Measurements from ENCODE around the gene CFAP52. TPM values are rescaled to one million over a fixed set of nuclear protein-coding genes. Genes with fewer than 3 reads are reported as not detected.
A peak's percentile ranks its signal among the peaks of the same experiment; 100 is the strongest.

The CFAP52 gene, protein sequence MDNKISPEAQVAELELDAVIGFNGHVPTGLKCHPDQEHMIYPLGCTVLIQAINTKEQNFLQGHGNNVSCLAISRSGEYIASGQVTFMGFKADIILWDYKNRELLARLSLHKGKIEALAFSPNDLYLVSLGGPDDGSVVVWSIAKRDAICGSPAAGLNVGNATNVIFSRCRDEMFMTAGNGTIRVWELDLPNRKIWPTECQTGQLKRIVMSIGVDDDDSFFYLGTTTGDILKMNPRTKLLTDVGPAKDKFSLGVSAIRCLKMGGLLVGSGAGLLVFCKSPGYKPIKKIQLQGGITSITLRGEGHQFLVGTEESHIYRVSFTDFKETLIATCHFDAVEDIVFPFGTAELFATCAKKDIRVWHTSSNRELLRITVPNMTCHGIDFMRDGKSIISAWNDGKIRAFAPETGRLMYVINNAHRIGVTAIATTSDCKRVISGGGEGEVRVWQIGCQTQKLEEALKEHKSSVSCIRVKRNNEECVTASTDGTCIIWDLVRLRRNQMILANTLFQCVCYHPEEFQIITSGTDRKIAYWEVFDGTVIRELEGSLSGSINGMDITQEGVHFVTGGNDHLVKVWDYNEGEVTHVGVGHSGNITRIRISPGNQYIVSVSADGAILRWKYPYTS
- total RNA-seq, result 10 to 100 TPM in 1 of 2 donors, 1 to 10 TPM in 1; 7.5 to 26.7 TPM
- 10 to 100 TPM; 14.1 to 19.3 TPM for polyA plus RNA-seq (ENCODE audit: insufficient read length in 2 of 2)
- long read RNA-seq, donor 1, partial matches to known transcripts, result 0 of 1 reads
- long read RNA-seq, donor 1, other reads (novel, unspliced or antisense), result 0 of 1 reads
- long read RNA-seq, donor 2, result 0 reads
- long read RNA-seq, donor 3, partial matches to known transcripts, result 0 of 2 reads
- long read RNA-seq, donor 3, other reads (novel, unspliced or antisense), result 0 of 2 reads
- long read RNA-seq, donor 4, partial matches to known transcripts, result 0 of 2 reads
- long read RNA-seq, donor 4, other reads (novel, unspliced or antisense), result 0 of 2 reads

DNA sequence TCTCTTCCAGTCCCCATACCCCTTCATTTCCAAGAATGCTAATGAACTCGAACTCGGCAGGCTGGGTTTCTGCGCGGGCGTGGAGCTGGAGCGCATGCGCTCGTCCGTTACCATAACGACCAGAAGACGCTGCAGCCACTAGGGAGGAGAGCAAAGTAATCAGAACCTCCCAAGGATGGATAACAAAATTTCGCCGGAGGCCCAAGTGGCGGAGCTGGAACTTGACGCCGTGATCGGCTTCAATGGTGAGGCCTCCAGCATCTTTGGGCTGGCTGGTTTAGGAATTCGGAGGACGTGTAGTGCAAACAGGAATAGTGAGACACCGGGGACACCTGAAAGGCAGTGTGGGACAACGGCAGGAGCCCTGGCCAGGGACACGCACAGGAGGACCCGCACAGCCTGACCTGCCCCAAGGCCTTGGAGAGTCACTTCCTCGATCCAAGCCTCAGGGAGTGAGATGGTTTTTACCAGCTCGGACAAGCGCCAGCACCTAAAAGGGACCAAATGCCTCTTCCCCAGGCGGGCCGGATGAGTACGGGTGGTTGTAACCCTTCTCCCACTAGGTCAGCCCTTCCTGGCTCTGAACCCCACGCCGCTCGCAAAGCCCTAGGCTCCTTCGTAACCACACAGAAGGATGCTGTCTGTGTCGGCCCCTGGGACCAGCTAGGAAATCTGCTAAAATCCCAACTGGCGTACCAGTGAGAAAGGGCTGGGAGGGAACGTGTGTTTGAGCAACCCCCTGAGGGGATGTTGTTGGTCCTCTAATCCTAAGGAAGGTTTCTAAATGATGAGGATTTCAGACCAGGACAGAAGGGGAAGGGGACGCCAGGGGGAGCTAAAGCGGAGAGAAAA, at the start of gene CFAP52:
TSS of gene CFAP52 (plus strand) at position 122 of the 852 bp plus-strand sequence. CDS start at position 176, 54 bp downstream.
- peak; percentile 52 to 94 (median 77) for DNase-seq (ENCODE audit: low read depth in 4 of 6, low spot score in 6 of 6)
- H3K9me3 ChIP-seq (ENCODE audit: control insufficient read depth, insufficient read depth, low read length), result no peaks in the 10 kb centered on the region
- no peaks in the 10 kb centered on the region for H3K27me3 ChIP-seq (ENCODE audit: control insufficient read depth, insufficient read depth, low read length)
- under 1% methylated on average over 33 of the region's 38 CpGs for WGBS (ENCODE audit: insufficient coverage)
- H3K4me1 ChIP-seq (ENCODE audit: control insufficient read depth, insufficient read depth, low read length), result peaks cover 12% of the 10 kb centered on the region
- peak within 1 kb of the TSS; percentile 67 for H3K27ac ChIP-seq (ENCODE audit: low read depth, low read length)
- H3K4me3 ChIP-seq (ENCODE audit: low read depth, low read length), result peak within 1 kb of the TSS; percentile 91
- H3K36me3 ChIP-seq (ENCODE audit: control insufficient read depth, insufficient read depth, low read length), result no peaks in the 10 kb centered on the region

DNA sequence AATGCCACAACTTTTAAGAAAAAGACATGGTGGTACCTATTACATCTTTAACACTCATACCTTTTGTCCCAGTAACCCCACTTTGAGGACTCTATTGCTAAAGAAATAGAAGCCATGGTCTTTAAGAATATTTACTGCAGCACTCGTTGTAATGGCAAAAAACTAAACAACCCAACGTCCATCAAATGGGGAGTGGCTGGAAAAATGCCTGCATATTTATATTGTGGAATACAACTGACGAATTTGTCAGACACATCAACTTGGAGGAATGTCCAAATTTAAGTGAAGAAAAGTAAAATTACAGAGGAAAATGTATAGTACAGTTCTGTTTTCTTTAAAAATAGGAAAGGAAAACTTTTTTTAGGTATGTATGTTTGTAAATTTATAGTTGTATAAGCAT, 48.7 kb upstream of the CFAP52 start:
- Histone ChIP-seq H3K4me3 (ENCODE audit: low read depth, low read length) (no peak overlapping the region), H3K9me3 (ENCODE audit: control insufficient read depth, insufficient read depth, low read length) (no peaks in the 10 kb centered on the region), H3K4me1 (ENCODE audit: control insufficient read depth, insufficient read depth, low read length) (no peaks in the 10 kb centered on the region), H3K36me3 (ENCODE audit: control insufficient read depth, insufficient read depth, low read length) (no peaks in the 10 kb centered on the region), H3K27ac (ENCODE audit: low read depth, low read length) (no peak overlapping the region), H3K27me3 (ENCODE audit: control insufficient read depth, insufficient read depth, low read length) (no peaks in the 10 kb centered on the region)
- DNase-seq (ENCODE audit: low read depth in 4 of 6, low spot score in 6 of 6), result no peak
- 100% methylated on average over 1 of the region's 3 CpGs for WGBS (ENCODE audit: insufficient coverage)

DNA sequence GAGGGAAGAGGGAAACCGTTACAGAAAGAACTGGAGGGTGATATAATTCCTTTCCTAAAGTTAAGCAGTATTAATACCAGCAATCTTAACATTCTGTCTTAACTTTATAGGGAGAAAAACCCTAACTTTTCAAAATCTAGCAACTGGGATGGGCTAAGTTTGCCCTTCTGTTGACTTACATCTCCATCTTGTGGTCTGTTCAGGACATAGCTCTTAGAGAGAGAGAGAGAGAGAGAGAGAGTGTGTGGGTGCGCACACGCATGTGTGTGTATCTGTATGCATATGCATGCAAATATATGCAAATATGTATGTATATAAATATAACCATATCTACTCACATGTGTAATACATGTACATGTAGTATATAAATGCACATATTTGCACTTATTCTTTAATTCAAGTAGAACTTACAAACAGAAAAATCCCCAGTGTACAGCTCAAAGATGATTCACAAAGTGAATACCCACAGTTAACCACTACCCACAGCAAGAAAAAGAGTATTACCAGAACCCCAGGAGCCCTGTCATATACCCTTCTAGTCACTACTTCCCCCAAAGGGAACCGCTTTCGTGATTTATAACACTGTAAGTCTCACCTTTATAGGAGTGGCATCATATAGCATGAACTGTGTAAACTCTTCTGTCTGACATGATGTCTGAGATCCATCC, 47.3 kb upstream of the CFAP52 start:
- no CpG with 5 or more reads among the region's 5 CpGs for WGBS (ENCODE audit: insufficient coverage)
- H3K4me1 ChIP-seq (ENCODE audit: control insufficient read depth, insufficient read depth, low read length), result no peaks in the 10 kb centered on the region
- no peaks in the 10 kb centered on the region for H3K9me3 ChIP-seq (ENCODE audit: control insufficient read depth, insufficient read depth, low read length)
- H3K27me3 ChIP-seq (ENCODE audit: control insufficient read depth, insufficient read depth, low read length), result no peaks in the 10 kb centered on the region
- no peak overlapping the region for H3K4me3 ChIP-seq (ENCODE audit: low read depth, low read length)
- peak in 4 of 6 donors; percentile 26 to 84 (median 46) for DNase-seq (ENCODE audit: low read depth in 4 of 6, low spot score in 6 of 6)
- H3K27ac ChIP-seq (ENCODE audit: low read depth, low read length), result no peak overlapping the region
- no peaks in the 10 kb centered on the region for H3K36me3 ChIP-seq (ENCODE audit: control insufficient read depth, insufficient read depth, low read length)

DNA sequence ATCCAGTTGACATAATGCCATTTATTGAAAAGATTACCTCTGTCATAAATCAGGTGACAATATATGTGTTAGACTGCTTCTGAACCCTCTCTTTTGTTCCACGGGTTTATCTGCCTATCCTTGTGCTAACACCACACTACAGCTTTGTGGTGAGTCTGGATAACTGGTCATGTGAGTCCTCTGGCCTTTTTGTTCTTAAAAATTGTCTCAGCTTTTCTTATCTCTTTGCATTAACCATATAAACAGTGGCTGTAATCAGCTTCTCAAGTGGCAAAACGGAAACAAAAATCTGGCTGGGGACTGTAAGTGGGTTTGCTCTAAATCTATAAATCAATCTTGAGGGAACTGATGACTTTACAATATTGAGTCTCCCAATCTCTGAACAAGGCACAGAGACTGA, 45.4 kb upstream of the CFAP52 start:
- Histone ChIP-seq H3K27ac (ENCODE audit: low read depth, low read length) (no peak overlapping the region), H3K4me1 (ENCODE audit: control insufficient read depth, insufficient read depth, low read length) (no peaks in the 10 kb centered on the region), H3K9me3 (ENCODE audit: control insufficient read depth, insufficient read depth, low read length) (no peaks in the 10 kb centered on the region), H3K4me3 (ENCODE audit: low read depth, low read length) (no peak overlapping the region), H3K27me3 (ENCODE audit: control insufficient read depth, insufficient read depth, low read length) (no peaks in the 10 kb centered on the region), H3K36me3 (ENCODE audit: control insufficient read depth, insufficient read depth, low read length) (no peaks in the 10 kb centered on the region)
- DNase-seq (ENCODE audit: low read depth in 4 of 6, low spot score in 6 of 6), result no peak
- WGBS (ENCODE audit: insufficient coverage), result no CpG with 5 or more reads among the region's 2 CpGs

DNA sequence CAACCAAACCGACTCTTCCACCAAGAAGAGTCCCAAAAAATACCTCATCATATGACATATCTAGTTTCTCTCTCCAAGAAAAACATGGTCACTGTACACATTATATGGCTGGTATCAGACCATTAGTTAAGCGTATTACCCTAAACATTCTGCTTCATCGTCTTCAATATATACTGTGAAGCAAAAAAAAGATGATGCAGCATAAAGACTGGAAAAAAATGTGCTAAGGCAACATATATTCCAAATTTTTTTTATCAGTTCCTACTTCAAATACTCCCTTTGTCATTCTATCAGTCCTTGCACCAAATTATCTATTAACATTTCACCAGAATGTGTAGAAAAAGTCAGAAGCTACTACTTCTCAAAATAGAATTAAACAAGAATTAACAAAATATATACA, 43.7 kb upstream of the CFAP52 start:
- Histone ChIP-seq H3K27me3 (ENCODE audit: control insufficient read depth, insufficient read depth, low read length) (no peaks in the 10 kb centered on the region), H3K4me1 (ENCODE audit: control insufficient read depth, insufficient read depth, low read length) (no peaks in the 10 kb centered on the region), H3K9me3 (ENCODE audit: control insufficient read depth, insufficient read depth, low read length) (no peaks in the 10 kb centered on the region), H3K36me3 (ENCODE audit: control insufficient read depth, insufficient read depth, low read length) (no peaks in the 10 kb centered on the region), H3K4me3 (ENCODE audit: low read depth, low read length) (no peak overlapping the region), H3K27ac (ENCODE audit: low read depth, low read length) (no peak overlapping the region)
- WGBS (ENCODE audit: insufficient coverage), result 100% methylated on average over 1 of the region's 3 CpGs
- no peak for DNase-seq (ENCODE audit: low read depth in 4 of 6, low spot score in 6 of 6)

DNA sequence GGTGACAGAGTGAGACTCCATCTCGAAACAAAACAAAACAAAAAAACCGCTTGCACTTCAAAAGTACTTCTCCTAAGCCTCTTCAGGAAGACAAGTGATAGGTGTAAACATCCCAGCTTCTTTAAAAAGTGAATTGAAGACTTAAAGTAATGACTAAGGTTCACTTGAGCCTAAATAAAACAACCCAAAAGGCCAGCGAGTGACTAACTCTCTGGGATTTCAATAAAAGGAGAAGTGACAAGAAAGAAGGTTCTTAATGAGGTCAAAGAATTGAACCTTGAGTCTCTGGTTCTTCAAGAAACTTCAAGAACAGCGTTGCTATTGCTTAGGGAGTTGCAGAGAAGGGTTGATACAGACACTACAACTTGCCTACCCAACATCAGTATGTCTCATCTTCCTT, 43.0 kb upstream of the CFAP52 start:
- Histone ChIP-seq H3K27ac (ENCODE audit: low read depth, low read length) (no peak overlapping the region), H3K4me3 (ENCODE audit: low read depth, low read length) (no peak overlapping the region), H3K4me1 (ENCODE audit: control insufficient read depth, insufficient read depth, low read length) (no peaks in the 10 kb centered on the region), H3K27me3 (ENCODE audit: control insufficient read depth, insufficient read depth, low read length) (no peaks in the 10 kb centered on the region), H3K36me3 (ENCODE audit: control insufficient read depth, insufficient read depth, low read length) (no peaks in the 10 kb centered on the region), H3K9me3 (ENCODE audit: control insufficient read depth, insufficient read depth, low read length) (no peaks in the 10 kb centered on the region)
- WGBS (ENCODE audit: insufficient coverage), result no CpG with 5 or more reads among the region's 4 CpGs
- no peak for DNase-seq (ENCODE audit: low read depth in 4 of 6, low spot score in 6 of 6)

DNA sequence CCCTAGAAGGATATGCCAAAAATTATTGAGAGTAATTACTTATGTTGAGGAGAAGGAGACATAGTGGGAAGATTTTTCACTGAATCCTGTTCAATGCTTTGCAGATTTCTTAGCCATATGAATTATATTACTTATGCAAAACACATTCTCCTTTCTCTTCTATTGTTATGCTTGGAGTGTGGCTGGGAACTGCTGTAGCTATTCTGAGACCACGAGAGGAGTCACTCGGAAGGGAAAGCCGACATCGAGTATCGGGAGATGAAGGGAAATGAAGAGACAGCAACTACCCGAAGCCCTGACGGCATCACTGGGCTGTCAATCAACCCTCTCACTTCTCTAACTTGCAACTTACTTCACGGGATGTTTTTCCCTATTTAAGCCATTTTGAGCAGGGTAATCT, 40.4 kb upstream of the CFAP52 start:
- 80% methylated on average over 1 of the region's 8 CpGs for WGBS (ENCODE audit: insufficient coverage)
- DNase-seq (ENCODE audit: low read depth in 4 of 6, low spot score in 6 of 6), result peak in 2 of 6 donors; percentile 19 to 58
- H3K4me3 ChIP-seq (ENCODE audit: low read depth, low read length), result no peak overlapping the region

DNA sequence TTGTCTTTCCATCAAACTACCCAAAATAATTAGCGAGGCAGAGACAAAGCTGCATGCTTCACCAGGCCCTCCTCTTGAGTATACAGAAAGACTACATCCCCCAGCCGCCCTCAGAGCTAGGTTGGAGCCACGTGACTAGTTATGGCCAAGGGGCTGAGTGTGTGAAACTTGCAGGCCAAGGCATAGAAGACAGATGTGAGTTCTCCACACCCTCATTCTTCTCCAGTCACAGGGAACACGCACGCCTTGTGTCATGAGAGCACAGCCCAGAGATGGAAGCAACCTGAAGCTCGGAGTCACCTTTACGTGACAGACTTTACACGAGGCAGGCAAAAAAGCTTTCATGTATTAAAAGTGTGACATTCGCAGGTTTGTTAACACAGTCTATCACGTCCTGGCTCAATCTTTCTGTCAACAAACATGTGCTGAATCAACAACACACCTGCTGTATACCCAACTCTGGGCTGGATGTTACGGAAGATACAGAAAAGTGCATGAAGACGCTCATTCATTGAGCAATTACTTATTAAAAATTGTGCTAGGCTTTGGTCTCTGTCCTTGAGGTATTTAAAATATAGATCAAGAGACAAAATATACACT, 39.2 kb upstream of the CFAP52 start:
- DNase-seq (ENCODE audit: low read depth in 4 of 6, low spot score in 6 of 6), result no peak
- Histone ChIP-seq H3K9me3 (ENCODE audit: control insufficient read depth, insufficient read depth, low read length) (no peaks in the 10 kb centered on the region), H3K36me3 (ENCODE audit: control insufficient read depth, insufficient read depth, low read length) (no peaks in the 10 kb centered on the region), H3K27me3 (ENCODE audit: control insufficient read depth, insufficient read depth, low read length) (no peaks in the 10 kb centered on the region), H3K4me3 (ENCODE audit: low read depth, low read length) (no peak overlapping the region), H3K4me1 (ENCODE audit: control insufficient read depth, insufficient read depth, low read length) (no peaks in the 10 kb centered on the region), H3K27ac (ENCODE audit: low read depth, low read length) (no peak overlapping the region)
- WGBS (ENCODE audit: insufficient coverage), result 99% methylated on average over 10 of the region's 12 CpGs

More for the DNA sequence above, 40.4 kb upstream of the CFAP52 start:
- Histone ChIP-seq H3K36me3 (ENCODE audit: control insufficient read depth, insufficient read depth, low read length) (no peaks in the 10 kb centered on the region), H3K4me1 (ENCODE audit: control insufficient read depth, insufficient read depth, low read length) (no peaks in the 10 kb centered on the region), H3K27me3 (ENCODE audit: control insufficient read depth, insufficient read depth, low read length) (no peaks in the 10 kb centered on the region), H3K27ac (ENCODE audit: low read depth, low read length) (no peak overlapping the region), H3K9me3 (ENCODE audit: control insufficient read depth, insufficient read depth, low read length) (no peaks in the 10 kb centered on the region)

Data from spinal cord (tissue), 10 donors.